Duodenal mucosa (tissue), 2 donors: Measurements from ENCODE around the gene GPR6.

Experiments
- H3K27ac ChIP-seq: one replicate; pipeline ENCODE4 v1.7.0; 2013; ENCODE audit warnings: low read depth, low read length
- H3K27me3 ChIP-seq, 2 donors: one replicate each; pipeline ENCODE4 v1.7.0; 2013; ENCODE audit warnings: low read length in 2 of 2, control low read depth in 1 of 2; ENCODE audit not compliant: insufficient read depth in 2 of 2, control insufficient read depth in 1 of 2
- H3K36me3 ChIP-seq, 2 donors: one replicate each; pipeline ENCODE4 v1.7.0; 2013; ENCODE audit warnings: low read length in 2 of 2, control low read depth in 1 of 2; ENCODE audit not compliant: insufficient read depth in 2 of 2, control insufficient read depth in 1 of 2
- H3K4me1 ChIP-seq, 2 donors: one replicate each; pipeline ENCODE4 v1.7.0; 2013; ENCODE audit warnings: low read length in 2 of 2, control low read depth in 1 of 2; ENCODE audit not compliant: insufficient read depth in 2 of 2, control insufficient read depth in 1 of 2
- H3K4me3 ChIP-seq, 2 donors: one replicate each; pipeline ENCODE4 v1.7.0; 2013; ENCODE audit warnings: low read length in 2 of 2, low read depth in 1 of 2
- H3K9ac ChIP-seq, 2 donors: one replicate each; pipeline ENCODE4 v1.7.0; 2013; ENCODE audit warnings: low read length in 2 of 2, low read depth in 1 of 2
- H3K9me3 ChIP-seq, 2 donors: one replicate each; pipeline ENCODE4 v1.7.0; 2013; ENCODE audit warnings: low read length in 2 of 2, control low read depth in 1 of 2; ENCODE audit not compliant: control insufficient read depth in 1 of 2

GPR6 gene, protein sequence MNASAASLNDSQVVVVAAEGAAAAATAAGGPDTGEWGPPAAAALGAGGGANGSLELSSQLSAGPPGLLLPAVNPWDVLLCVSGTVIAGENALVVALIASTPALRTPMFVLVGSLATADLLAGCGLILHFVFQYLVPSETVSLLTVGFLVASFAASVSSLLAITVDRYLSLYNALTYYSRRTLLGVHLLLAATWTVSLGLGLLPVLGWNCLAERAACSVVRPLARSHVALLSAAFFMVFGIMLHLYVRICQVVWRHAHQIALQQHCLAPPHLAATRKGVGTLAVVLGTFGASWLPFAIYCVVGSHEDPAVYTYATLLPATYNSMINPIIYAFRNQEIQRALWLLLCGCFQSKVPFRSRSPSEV

DNA sequence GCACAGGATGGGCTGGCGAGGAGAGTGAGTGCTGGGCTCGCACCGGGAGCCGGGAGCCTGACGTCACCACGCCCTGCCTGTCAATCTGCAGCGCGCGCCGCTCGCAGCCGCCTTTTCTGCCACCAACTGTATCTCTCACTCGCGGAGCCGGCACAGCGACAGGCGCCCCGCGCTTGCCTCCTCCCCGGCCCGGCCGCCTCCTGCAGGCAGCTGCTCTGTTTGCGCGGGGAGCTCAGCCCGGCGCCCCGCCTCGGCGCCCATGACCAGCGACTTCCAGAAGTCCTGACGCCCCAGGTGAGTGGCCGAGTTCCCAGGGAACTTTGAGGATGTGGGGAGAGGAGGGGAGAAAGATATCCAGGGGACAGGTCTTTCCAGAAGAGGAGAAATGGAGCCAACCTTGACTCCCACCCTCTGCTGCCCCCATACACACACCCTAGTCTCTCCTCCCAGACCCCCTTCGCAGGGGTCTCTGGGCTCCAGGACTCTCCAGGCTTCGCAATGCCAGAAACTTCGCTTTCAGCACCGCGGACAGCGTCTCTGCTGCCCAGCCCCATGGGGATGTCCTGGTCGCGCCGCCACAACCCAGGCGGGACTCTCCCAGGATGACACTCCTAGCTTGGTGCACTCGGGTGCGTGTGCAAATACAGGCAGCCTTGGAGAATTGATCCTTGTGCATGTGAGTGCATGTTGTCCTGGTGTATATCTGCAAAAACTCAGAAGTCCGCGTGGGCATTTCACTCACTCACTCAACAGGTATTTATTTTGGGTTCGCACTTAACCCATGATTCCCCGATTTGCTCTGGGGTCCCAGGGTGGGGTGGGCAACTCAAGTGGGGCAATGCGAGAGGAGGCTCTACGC lies at the start of gene GPR6:
TSS of gene GPR6 (plus strand) at position 138 of the 859 bp plus-strand sequence. CDS start 802 bp downstream, outside the sequence.
- peaks cover 3 to 8% of the 10 kb centered on the region in 2 donors for H3K27me3 ChIP-seq
- H3K9ac ChIP-seq: no peak within 1 kb of the TSS
- H3K27ac ChIP-seq: no peak within 1 kb of the TSS
- no peaks in the 10 kb centered on the region for H3K4me1 ChIP-seq
- H3K36me3 ChIP-seq: no peaks in the 10 kb centered on the region
- H3K9me3 ChIP-seq: no peaks in the 10 kb centered on the region
- no peak within 1 kb of the TSS for H3K4me3 ChIP-seq

DNA sequence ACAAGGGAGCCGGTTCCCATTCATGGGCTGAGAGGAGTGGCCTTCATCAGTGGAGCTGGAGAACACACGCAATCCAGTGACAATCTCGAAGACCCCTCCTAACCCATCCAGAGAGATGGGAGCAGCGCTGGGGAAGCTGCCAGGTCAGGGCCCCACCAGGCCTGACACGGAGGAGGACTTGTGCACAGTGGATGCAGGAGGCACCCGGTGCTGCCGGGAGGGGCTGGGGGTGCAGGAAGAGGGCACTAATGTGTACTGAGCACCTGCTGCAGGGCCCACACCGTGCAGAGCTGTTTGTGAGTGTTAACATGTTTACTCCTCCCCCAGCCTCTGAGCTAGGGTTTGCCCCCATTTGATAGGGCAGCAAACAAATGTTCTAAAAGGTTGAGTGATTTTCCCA lies 43.8 kb upstream of the GPR6 start:
- Histone ChIP-seq H3K27me3 (no peaks in the 10 kb centered on the region), H3K36me3 (no peaks in the 10 kb centered on the region), H3K4me3 (no peak overlapping the region), H3K27ac (no peak overlapping the region), H3K9ac (no peak overlapping the region), H3K4me1 (no peaks in the 10 kb centered on the region), H3K9me3 (peaks cover 0 to 3% of the 10 kb centered on the region in 2 donors)

DNA sequence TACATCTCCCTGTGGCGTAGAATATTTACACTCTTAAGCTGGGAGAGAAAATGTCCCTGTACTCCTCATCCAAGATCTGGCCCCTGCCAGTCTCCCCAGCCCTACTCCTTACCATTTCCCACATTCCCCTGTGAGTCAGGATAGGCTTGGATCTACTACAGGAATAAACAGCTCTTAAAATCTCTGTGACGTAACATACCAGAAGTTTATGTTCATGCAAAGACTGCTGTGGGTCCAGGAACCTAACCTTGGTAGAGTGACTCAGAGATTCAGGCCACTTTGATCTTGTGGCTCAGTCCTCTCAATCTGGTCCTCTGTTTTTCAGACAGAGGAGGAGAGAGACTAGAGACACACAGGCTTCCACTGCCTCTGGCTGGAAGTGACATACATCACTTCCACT lies 38.5 kb upstream of the GPR6 start:
- no peak overlapping the region for H3K4me3 ChIP-seq
- H3K9me3 ChIP-seq: peaks cover 0 to 3% of the 10 kb centered on the region in 2 donors
- no peak overlapping the region for H3K27ac ChIP-seq
- H3K4me1 ChIP-seq: no peaks in the 10 kb centered on the region
- no peak overlapping the region for H3K9ac ChIP-seq
- H3K36me3 ChIP-seq: no peaks in the 10 kb centered on the region
- H3K27me3 ChIP-seq: peaks cover 0 to 6% of the 10 kb centered on the region in 2 donors

DNA sequence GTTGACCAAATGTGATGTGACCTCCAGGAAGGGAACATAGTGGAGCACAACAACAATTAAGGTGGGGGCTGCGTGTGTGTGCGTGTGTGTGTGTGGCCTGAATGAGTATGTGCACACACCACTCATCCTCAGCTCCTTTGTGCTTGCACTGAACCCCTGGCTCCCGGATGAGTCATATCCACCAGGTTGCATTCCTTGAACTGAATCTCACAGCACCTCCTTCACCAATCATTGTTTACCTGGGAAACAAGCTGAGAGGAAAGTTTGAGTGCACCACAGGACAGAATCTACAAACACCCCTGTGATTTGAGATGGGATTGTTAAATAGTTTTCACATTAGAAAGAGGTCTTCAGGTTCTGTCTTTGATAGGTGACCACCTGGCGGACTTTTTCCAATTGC lies 33.7 kb upstream of the GPR6 start:
- Histone ChIP-seq H3K36me3 (no peaks in the 10 kb centered on the region), H3K9me3 (no peaks in the 10 kb centered on the region), H3K4me3 (no peak overlapping the region), H3K9ac (no peak overlapping the region), H3K27ac (no peak overlapping the region), H3K4me1 (no peaks in the 10 kb centered on the region), H3K27me3 (peaks cover 0 to 6% of the 10 kb centered on the region in 2 donors)

DNA sequence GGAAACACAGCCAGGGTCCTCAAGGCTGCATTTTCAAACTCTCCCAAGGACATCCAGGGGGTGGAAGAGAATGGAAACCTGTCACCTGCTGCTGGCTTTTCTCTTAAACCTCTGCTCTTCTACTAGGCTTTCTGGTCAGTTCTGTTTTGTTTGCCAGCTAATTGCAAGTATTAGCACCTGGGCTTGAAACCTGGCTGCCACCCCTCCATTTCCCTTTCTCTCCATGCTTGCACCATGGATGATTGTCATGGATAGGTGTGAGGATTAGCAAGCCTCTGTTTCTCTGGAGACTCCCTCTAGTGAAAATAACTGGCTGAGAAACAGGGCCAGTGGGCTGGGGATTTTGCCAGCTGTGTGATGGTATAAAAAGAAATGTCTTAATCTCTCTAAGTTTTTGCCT lies 33.0 kb upstream of the GPR6 start:
- no peaks in the 10 kb centered on the region for H3K36me3 ChIP-seq
- no peak overlapping the region for H3K27ac ChIP-seq
- no peaks in the 10 kb centered on the region for H3K4me1 ChIP-seq
- H3K27me3 ChIP-seq: peaks cover 0 to 5% of the 10 kb centered on the region in 2 donors
- H3K9ac ChIP-seq: no peak overlapping the region
- no peak overlapping the region for H3K4me3 ChIP-seq
- no peaks in the 10 kb centered on the region for H3K9me3 ChIP-seq

DNA sequence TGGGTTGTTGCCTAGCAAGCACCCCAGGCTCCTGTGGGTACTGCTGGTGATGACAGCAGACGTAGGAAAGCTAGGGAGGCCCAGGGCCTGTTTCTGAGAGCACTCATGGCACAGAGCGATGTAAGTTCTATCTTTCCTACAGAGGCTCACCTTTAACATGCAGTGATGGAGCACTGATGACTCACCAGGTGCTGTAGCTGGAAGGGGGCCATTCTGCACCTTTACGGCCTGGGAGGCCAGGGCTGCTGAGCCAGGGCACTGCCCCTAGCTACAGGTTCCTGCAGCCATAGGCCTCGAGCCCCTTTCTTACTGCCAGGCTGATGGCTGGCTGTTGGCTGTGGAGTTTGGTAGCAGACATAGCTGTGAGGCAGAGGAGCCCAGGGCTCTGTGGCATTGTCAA lies 31.1 kb upstream of the GPR6 start:
- H3K27ac ChIP-seq: no peak overlapping the region
- H3K27me3 ChIP-seq: peaks cover 0 to 3% of the 10 kb centered on the region in 2 donors
- H3K36me3 ChIP-seq: no peaks in the 10 kb centered on the region
- H3K9me3 ChIP-seq: no peaks in the 10 kb centered on the region
- H3K4me3 ChIP-seq: no peak overlapping the region
- H3K4me1 ChIP-seq: no peaks in the 10 kb centered on the region
- H3K9ac ChIP-seq: no peak overlapping the region

DNA sequence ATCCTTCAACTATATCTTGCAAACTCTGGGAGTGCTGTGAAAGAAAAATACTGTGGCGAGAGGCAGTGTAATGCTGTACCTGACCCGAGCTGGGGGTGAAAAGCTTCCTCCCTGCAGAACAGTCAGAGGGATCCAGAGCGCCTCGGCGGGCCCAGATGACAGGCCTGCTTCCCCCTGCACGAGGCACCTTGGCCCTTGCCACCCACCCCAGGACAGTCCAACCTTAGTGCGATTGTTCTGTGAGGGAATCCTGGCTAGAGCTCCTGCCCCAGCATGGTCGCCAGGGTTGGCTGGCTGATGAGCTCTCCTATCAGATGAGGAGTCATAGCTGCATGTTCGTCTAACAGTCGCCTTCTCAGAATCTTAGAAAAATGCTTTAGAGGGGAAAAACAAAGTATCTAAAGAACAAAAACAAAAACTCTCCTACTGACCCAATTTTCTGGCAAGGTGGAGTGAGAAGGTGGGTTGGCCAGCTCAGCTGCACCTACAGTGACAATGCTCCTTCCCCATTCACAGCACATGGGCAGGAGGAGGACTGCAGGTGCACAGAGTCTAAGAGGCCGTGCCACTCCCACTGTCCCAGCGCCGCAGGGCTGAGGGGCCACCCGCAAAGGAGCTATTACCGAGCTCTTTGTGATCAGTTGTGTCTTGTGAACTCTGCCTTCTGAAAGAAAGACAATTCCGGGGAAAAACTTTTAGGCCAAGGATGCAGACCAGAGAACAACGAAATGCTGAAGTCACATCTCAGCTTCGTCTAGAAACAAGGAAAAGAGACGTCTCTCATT lies 28.6 kb upstream of the GPR6 start:
- Histone ChIP-seq H3K9ac (no peak overlapping the region), H3K4me1 (no peaks in the 10 kb centered on the region), H3K27me3 (no peaks in the 10 kb centered on the region), H3K9me3 (no peaks in the 10 kb centered on the region), H3K27ac (no peak overlapping the region), H3K4me3 (no peak overlapping the region), H3K36me3 (no peaks in the 10 kb centered on the region)

DNA sequence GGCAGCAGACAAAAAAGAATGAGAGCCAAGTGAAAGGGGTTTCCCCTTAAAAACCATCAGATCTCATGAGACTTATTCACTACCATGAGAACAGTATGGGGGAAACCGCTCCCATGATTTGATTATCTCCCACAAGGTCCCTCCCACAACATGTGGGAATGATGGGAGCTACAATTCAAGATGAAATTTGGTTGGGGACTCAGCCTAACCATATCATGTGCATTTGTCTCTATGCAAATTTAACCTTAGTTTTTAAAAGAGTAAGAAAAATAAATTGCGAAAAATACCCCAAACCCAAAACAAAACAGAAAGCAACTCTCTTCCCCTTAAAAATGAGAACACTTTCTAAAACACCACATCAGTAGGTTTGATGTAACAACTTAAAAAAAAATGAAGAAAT lies 22.6 kb upstream of the GPR6 start:
- no peak overlapping the region for H3K9ac ChIP-seq
- no peaks in the 10 kb centered on the region for H3K9me3 ChIP-seq
- no peaks in the 10 kb centered on the region for H3K4me1 ChIP-seq
- H3K27me3 ChIP-seq: no peaks in the 10 kb centered on the region
- no peak overlapping the region for H3K4me3 ChIP-seq
- H3K27ac ChIP-seq: no peak overlapping the region
- H3K36me3 ChIP-seq: no peaks in the 10 kb centered on the region

DNA sequence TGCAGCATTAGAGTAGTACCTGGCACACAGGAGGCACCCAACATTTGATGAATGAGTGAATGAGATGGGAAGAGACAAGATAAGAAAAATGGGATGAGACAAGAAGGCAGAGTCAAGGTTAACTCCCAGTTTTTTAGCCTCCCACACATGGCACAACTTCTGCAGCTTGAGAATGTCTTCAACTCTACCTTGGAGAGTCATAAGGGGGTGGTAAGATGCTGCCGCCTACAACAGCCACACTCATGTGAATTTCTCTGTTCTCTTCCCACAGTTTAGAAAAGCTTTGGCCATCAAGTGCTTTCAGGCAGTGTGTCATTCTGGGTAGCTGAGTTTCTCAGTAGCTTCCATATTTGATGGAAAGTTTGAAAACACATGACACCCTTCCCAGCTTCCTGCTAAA lies 19.5 kb upstream of the GPR6 start:
- Histone ChIP-seq H3K36me3 (no peaks in the 10 kb centered on the region), H3K4me3 (no peak overlapping the region), H3K9me3 (peaks cover 0 to 2% of the 10 kb centered on the region in 2 donors), H3K27me3 (no peaks in the 10 kb centered on the region), H3K27ac (no peak overlapping the region), H3K9ac (no peak overlapping the region), H3K4me1 (no peaks in the 10 kb centered on the region)

DNA sequence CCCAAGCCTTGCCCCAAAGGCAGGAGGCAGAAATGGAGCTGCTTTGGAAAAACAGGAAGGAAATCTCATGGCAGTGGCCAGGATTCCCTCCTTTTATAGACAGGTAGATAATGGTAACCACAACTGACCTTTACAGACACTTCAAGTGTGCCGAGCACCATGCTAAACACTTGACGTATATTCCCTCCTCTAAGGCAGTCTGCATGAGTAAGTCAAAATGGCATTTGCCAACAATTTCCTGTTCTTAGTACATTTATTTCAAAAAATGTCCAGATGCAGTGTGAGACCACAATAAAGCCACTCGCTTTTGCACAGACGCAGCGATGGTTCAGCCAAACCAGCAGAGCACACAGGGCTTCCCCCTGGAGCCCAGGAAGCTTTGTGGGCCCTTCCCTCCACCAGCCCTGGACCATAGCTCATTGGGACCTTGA lies 16.5 kb upstream of the GPR6 start:
- Histone ChIP-seq H3K9ac (no peak overlapping the region), H3K4me3 (no peak overlapping the region), H3K27ac (no peak overlapping the region), H3K36me3 (no peaks in the 10 kb centered on the region), H3K27me3 (no peaks in the 10 kb centered on the region), H3K9me3 (peaks cover 0 to 2% of the 10 kb centered on the region in 2 donors), H3K4me1 (no peaks in the 10 kb centered on the region)
